ENCODE measurements around the gene RBBP5.

DNA sequence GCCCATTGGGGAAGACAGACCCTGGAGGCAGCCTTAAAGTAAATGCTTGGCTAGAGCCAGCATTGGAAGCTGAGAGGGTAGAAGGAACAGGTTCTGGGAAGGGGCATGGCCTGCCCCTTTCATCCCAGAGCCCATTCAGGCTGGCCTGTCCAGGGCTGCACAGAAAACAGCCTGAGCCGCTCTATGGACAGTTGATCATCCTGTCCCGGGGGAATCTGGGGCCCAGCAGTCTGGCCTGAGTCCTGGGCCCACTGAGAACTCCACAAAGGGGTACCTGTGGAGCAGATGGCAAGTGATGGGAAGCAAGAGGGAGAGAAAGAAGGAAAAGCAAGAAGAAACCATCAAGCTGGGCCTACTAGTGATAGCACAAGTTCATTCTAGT is 50.8 kb downstream of the RBBP5 start:
- TF ChIP-seq, protein P1, sequence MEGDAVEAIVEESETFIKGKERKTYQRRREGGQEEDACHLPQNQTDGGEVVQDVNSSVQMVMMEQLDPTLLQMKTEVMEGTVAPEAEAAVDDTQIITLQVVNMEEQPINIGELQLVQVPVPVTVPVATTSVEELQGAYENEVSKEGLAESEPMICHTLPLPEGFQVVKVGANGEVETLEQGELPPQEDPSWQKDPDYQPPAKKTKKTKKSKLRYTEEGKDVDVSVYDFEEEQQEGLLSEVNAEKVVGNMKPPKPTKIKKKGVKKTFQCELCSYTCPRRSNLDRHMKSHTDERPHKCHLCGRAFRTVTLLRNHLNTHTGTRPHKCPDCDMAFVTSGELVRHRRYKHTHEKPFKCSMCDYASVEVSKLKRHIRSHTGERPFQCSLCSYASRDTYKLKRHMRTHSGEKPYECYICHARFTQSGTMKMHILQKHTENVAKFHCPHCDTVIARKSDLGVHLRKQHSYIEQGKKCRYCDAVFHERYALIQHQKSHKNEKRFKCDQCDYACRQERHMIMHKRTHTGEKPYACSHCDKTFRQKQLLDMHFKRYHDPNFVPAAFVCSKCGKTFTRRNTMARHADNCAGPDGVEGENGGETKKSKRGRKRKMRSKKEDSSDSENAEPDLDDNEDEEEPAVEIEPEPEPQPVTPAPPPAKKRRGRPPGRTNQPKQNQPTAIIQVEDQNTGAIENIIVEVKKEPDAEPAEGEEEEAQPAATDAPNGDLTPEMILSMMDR (IDR thresholded peaks at IDR 0.05; ENCODE audit: poor library complexity, severe bottlenecking), result no peak
- TF ChIP-seq POLR2AphosphoS5 (IDR thresholded peaks at IDR 0.05) (no peak), EZH2 (IDR thresholded peaks at IDR 0.05; ENCODE audit: borderline replicate concordance, insufficient read depth, low read length, poor library complexity, severe bottlenecking) (no peak), RAD21 (conservative IDR thresholded peaks at IDR 0.05) (no peak), SMC3 (conservative IDR thresholded peaks at IDR 0.05; ENCODE audit: poor library complexity) (no peak)
- TF ChIP-seq, protein P2, sequence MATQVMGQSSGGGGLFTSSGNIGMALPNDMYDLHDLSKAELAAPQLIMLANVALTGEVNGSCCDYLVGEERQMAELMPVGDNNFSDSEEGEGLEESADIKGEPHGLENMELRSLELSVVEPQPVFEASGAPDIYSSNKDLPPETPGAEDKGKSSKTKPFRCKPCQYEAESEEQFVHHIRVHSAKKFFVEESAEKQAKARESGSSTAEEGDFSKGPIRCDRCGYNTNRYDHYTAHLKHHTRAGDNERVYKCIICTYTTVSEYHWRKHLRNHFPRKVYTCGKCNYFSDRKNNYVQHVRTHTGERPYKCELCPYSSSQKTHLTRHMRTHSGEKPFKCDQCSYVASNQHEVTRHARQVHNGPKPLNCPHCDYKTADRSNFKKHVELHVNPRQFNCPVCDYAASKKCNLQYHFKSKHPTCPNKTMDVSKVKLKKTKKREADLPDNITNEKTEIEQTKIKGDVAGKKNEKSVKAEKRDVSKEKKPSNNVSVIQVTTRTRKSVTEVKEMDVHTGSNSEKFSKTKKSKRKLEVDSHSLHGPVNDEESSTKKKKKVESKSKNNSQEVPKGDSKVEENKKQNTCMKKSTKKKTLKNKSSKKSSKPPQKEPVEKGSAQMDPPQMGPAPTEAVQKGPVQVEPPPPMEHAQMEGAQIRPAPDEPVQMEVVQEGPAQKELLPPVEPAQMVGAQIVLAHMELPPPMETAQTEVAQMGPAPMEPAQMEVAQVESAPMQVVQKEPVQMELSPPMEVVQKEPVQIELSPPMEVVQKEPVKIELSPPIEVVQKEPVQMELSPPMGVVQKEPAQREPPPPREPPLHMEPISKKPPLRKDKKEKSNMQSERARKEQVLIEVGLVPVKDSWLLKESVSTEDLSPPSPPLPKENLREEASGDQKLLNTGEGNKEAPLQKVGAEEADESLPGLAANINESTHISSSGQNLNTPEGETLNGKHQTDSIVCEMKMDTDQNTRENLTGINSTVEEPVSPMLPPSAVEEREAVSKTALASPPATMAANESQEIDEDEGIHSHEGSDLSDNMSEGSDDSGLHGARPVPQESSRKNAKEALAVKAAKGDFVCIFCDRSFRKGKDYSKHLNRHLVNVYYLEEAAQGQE (IDR thresholded peaks at IDR 0.05; ENCODE audit: borderline replicate concordance), result no peak

Data from neural cell (in vitro differentiated cells).